OCI-LY1 (cell line): ENCODE results near the gene KCNK1.

Experiments used
- H2AFZ ChIP-seq: fragments of 200-600 bp; sonication (generic), shearing (Covaris generic); 2 replicates; pipeline ENCODE4 v1.6.0; 2014; ENCODE audit warnings: antibody characterized with exemption, mild to moderate bottlenecking, low read length
- H3F3A ChIP-seq: fragments of 200-600 bp; sonication (generic), shearing (Covaris generic); 2 replicates; pipeline ENCODE4 v1.6.0; 2014; ENCODE audit warnings: mild to moderate bottlenecking, antibody characterized with exemption, low read length, moderate library complexity; ENCODE audit not compliant: insufficient read depth
- H3K27ac ChIP-seq: fragments of 200-600 bp; sonication (generic); 2 replicates; pipeline ENCODE4 v1.5.1; 2014; ENCODE audit warnings: low read length, mixed run types, mild to moderate bottlenecking, low read depth; ENCODE audit not compliant: poor library complexity, severe bottlenecking
- H3K27me3 ChIP-seq: fragments of 200-600 bp; sonication (generic); 2 replicates; pipeline ENCODE4 v1.6.0; 2014; ENCODE audit warnings: antibody characterized with exemption, mild to moderate bottlenecking, low read length, moderate library complexity; ENCODE audit not compliant: insufficient read depth
- H3K36me3 ChIP-seq: fragments of 200-600 bp; sonication (generic); 2 replicates; pipeline ENCODE4 v1.6.1; 2014; ENCODE audit warnings: mild to moderate bottlenecking, antibody characterized with exemption, low read length, moderate library complexity, mixed read lengths; ENCODE audit not compliant: insufficient read depth
- H3K4me1 ChIP-seq: fragments of 200-600 bp; sonication (generic); 2 replicates; pipeline ENCODE4 v1.5.1; 2014; ENCODE audit warnings: mild to moderate bottlenecking, low read length, moderate library complexity; ENCODE audit not compliant: insufficient read depth, severe bottlenecking
- H3K4me2 ChIP-seq: fragments of 200-600 bp; sonication (generic), shearing (Covaris generic); 2 replicates; pipeline ENCODE4 v1.6.1; 2014; ENCODE audit warnings: low read length
- H3K4me3 ChIP-seq: fragments of 200-600 bp; sonication (generic); 2 replicates; pipeline ENCODE4 v1.5.1; 2014; ENCODE audit warnings: low read length, low read depth, mild to moderate bottlenecking, mixed read lengths; ENCODE audit not compliant: poor library complexity, severe bottlenecking
- H3K79me2 ChIP-seq: fragments of 200-600 bp; shearing (Covaris generic); 2 replicates; pipeline ENCODE4 v1.6.1; 2016; ENCODE audit warnings: mixed run types, low read length, mixed read lengths; ENCODE audit not compliant: insufficient read depth
- H3K9ac ChIP-seq: fragments of 200-600 bp; sonication (generic), shearing (Covaris generic); 2 replicates; pipeline ENCODE4 v1.6.1; 2014; ENCODE audit warnings: mild to moderate bottlenecking, low read length, mixed read lengths
- H3K9me2 ChIP-seq: fragments of 200-600 bp; sonication (generic), shearing (Covaris generic); 2 replicates; pipeline ENCODE4 v1.6.1; 2014; ENCODE audit warnings: low read depth, mild to moderate bottlenecking, low read length, mixed read lengths
- H3K9me3 ChIP-seq: fragments of 200-600 bp; shearing (Covaris generic); 2 replicates; pipeline ENCODE4 v1.6.1; 2014; ENCODE audit warnings: low read length, mixed read lengths
- H4K20me1 ChIP-seq: fragments of 200-600 bp; sonication (generic), shearing (Covaris generic); 2 replicates; pipeline ENCODE4 v1.6.0; 2016; ENCODE audit warnings: mild to moderate bottlenecking, low read length; ENCODE audit not compliant: insufficient read depth
- CTCF ChIP-seq: fragments of 200-600 bp; sonication (generic), shearing (Covaris generic); IDR thresholded peaks from 2 replicates; pipeline ENCODE4 v1.5.1; 2017; ENCODE audit warnings: mild to moderate bottlenecking, antibody characterized with exemption, low read length, moderate library complexity, mixed read lengths
- EZH2 ChIP-seq: fragments of 200-600 bp; sonication (generic), shearing (Covaris generic); IDR thresholded peaks from 2 replicates; pipeline ENCODE4 v1.8.0; 2017; ENCODE audit warnings: borderline replicate concordance, mixed run types, mild to moderate bottlenecking, antibody characterized with exemption, low read length, moderate library complexity, mixed read lengths

Gene KCNK1

GRCh38 chr1:233572896-233573295, 41.0 kb upstream of the KCNK1 start:
- no peak overlapping the region for H3K4me3 ChIP-seq
- no peaks in the 10 kb centered on the region for H4K20me1 ChIP-seq
- H3K79me2 ChIP-seq = no peaks in the 10 kb centered on the region
- TF ChIP-seq EZH2 = no peak
- TF ChIP-seq CTCF = no peak
- H3K27ac ChIP-seq = no peak overlapping the region
- H3K27me3 ChIP-seq = no peaks in the 10 kb centered on the region
- no peaks in the 10 kb centered on the region for H3F3A ChIP-seq
- no peaks in the 10 kb centered on the region for H3K9me3 ChIP-seq
- H3K36me3 ChIP-seq = no peaks in the 10 kb centered on the region
- H2AFZ ChIP-seq = no peak overlapping the region
- H3K9me2 ChIP-seq = no peaks in the 10 kb centered on the region
- no peak overlapping the region for H3K9ac ChIP-seq
- H3K4me1 ChIP-seq = no peaks in the 10 kb centered on the region
- H3K4me2 ChIP-seq = no peak overlapping the region

- no peaks in the 10 kb centered on the region for H3F3A ChIP-seq
- H3K4me3 ChIP-seq = no peak overlapping the region
- H3K27ac ChIP-seq = no peak overlapping the region
- no peaks in the 10 kb centered on the region for H3K79me2 ChIP-seq
- H3K9me3 ChIP-seq = no peaks in the 10 kb centered on the region
- no peak overlapping the region for H2AFZ ChIP-seq
- no peaks in the 10 kb centered on the region for H3K4me1 ChIP-seq
- H3K36me3 ChIP-seq = no peaks in the 10 kb centered on the region
- TF ChIP-seq CTCF = no peak
- TF ChIP-seq EZH2 = no peak
- H3K9ac ChIP-seq = no peak overlapping the region
- no peaks in the 10 kb centered on the region for H3K27me3 ChIP-seq
- no peak overlapping the region for H3K4me2 ChIP-seq
- H3K9me2 ChIP-seq = no peaks in the 10 kb centered on the region
- no peaks in the 10 kb centered on the region for H4K20me1 ChIP-seq
These were observed 38.5 kb upstream of the KCNK1 start for GRCh38 chr1:233575450-233575849.

GRCh38 chr1:233582439-233582838, 31.5 kb upstream of the KCNK1 start:
- Histone ChIP-seq H3K9me3 (no peaks in the 10 kb centered on the region), H3F3A (no peaks in the 10 kb centered on the region), H2AFZ (no peak overlapping the region), H3K27me3 (no peaks in the 10 kb centered on the region), H3K4me2 (no peak overlapping the region), H3K4me1 (no peaks in the 10 kb centered on the region), H3K79me2 (no peaks in the 10 kb centered on the region), H3K9ac (no peak overlapping the region), H3K27ac (no peak overlapping the region), H3K36me3 (no peaks in the 10 kb centered on the region), H4K20me1 (no peaks in the 10 kb centered on the region), H3K4me3 (no peak overlapping the region), H3K9me2 (no peaks in the 10 kb centered on the region)
- TF ChIP-seq EZH2 (no peak), CTCF (no peak)
